HEK293 (cell line): ENCODE data around the gene GNG7.

ENCODE experiments used
- KLF1 ChIP-seq: fragments of 450-650 bp; formaldehyde crosslinking; IDR thresholded peaks from 2 replicates; pipeline ENCODE4 v1.5.1; 2016; ENCODE audit warnings: missing biosample characterization, missing genetic modification characterization
- ZBTB1 ChIP-seq: fragments of 450-650 bp; formaldehyde crosslinking; IDR thresholded peaks from 2 replicates; pipeline ENCODE4 v1.5.1; 2016; ENCODE audit warnings: missing biosample characterization, missing genetic modification characterization
- ZNF24 ChIP-seq: fragments of 450-650 bp; formaldehyde crosslinking; IDR thresholded peaks from 2 replicates; pipeline ENCODE4 v1.5.1; 2016; ENCODE audit warnings: missing biosample characterization, missing genetic modification characterization
- ZNF404 ChIP-seq: fragments of 450-650 bp; formaldehyde crosslinking; IDR thresholded peaks from 2 replicates; pipeline ENCODE4 v1.5.1; 2017; ENCODE audit warnings: missing biosample characterization, missing genetic modification characterization
- ZNF747 ChIP-seq: fragments of 450-650 bp; formaldehyde crosslinking; IDR thresholded peaks from 2 replicates; pipeline ENCODE4 v1.5.1; 2016; ENCODE audit warnings: missing biosample characterization, missing genetic modification characterization
- ZNF792 ChIP-seq: fragments of 450-650 bp; formaldehyde crosslinking; IDR thresholded peaks from 2 replicates; pipeline ENCODE4 v1.5.1; 2016; ENCODE audit warnings: missing biosample characterization, missing genetic modification characterization
- TF ChIP-seq, protein P1 (sequence below): fragments of 450-650 bp; formaldehyde crosslinking; IDR thresholded peaks from 2 replicates; pipeline ENCODE4 v1.5.1; 2016; ENCODE audit warnings: missing biosample characterization, missing genetic modification characterization

- TF ChIP-seq, protein P1, sequence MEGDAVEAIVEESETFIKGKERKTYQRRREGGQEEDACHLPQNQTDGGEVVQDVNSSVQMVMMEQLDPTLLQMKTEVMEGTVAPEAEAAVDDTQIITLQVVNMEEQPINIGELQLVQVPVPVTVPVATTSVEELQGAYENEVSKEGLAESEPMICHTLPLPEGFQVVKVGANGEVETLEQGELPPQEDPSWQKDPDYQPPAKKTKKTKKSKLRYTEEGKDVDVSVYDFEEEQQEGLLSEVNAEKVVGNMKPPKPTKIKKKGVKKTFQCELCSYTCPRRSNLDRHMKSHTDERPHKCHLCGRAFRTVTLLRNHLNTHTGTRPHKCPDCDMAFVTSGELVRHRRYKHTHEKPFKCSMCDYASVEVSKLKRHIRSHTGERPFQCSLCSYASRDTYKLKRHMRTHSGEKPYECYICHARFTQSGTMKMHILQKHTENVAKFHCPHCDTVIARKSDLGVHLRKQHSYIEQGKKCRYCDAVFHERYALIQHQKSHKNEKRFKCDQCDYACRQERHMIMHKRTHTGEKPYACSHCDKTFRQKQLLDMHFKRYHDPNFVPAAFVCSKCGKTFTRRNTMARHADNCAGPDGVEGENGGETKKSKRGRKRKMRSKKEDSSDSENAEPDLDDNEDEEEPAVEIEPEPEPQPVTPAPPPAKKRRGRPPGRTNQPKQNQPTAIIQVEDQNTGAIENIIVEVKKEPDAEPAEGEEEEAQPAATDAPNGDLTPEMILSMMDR (tag by site-specific recombination): no peak
- TF ChIP-seq ZNF747 (no peak), KLF1 (tag by site-specific recombination) (no peak), ZBTB1 (tag by site-specific recombination) (no peak), ZNF404 (no peak), ZNF24 (tag by site-specific recombination) (no peak), ZNF792 (tag by site-specific recombination) (no peak)
Observed at GRCh38 chr19:2574971-2575630, 127.4 kb downstream of the GNG7 start.
